Activated T-helper 9 cell treated with anti-CD3 and anti-CD28 coated beads, Interleukin-2, amount 50 U/mL, for 16 hours (primary cell): Measurements from ENCODE around the gene NUDT22.

Experiments used
- DNase-seq: peaks from one replicate; pipeline ENCODE4 v3.0.0-alpha.2; 2020; ENCODE audit warnings: low read depth

NUDT22 gene

GRCh38 chr11:64206457-64207255 is 19.4 kb upstream of the NUDT22 start, which contains the start of gene FERMT3:
Gene FERMT3 (plus strand): TSS chr11:64206721. CDS start chr11:64207365, 644 bp downstream.
- peak; percentile 45 for DNase-seq

DNA sequence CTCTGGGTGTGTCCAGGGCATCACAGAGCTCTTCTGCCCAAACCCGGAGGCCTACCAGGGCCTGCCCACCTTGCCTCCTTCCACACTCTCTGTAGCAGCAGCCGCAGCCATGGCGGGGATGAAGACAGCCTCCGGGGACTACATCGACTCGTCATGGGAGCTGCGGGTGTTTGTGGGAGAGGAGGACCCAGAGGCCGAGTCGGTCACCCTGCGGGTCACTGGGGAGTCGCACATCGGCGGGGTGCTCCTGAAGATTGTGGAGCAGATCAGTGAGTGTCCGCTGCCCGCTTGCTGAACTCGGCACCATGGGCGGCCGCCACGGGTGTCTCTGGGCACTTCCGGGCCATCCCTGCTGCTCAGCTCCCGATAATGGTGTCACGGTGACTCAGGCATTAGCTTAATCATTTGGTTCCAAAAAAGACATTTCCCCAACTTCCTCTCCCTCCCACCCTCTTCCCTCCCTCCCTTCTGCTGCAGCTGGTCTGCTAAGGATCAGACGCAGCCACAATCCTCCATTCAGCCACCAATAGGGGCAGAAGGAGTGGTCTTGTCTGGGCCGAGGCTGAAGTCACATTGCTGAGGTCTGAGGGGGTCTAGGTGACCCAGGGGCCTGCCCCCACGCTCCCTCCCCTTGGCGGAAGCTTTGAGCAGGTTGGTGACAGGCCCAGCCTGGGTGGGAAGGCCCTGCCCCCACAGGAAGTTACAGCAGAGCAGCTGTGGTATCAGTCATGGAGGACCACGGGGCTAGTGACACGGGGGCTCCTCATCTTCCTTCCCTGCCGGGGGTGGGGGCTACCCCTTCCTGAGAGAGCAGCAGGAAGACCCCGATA is 18.6 kb upstream of the NUDT22 start:
- DNase-seq: peak; percentile 70

DNA sequence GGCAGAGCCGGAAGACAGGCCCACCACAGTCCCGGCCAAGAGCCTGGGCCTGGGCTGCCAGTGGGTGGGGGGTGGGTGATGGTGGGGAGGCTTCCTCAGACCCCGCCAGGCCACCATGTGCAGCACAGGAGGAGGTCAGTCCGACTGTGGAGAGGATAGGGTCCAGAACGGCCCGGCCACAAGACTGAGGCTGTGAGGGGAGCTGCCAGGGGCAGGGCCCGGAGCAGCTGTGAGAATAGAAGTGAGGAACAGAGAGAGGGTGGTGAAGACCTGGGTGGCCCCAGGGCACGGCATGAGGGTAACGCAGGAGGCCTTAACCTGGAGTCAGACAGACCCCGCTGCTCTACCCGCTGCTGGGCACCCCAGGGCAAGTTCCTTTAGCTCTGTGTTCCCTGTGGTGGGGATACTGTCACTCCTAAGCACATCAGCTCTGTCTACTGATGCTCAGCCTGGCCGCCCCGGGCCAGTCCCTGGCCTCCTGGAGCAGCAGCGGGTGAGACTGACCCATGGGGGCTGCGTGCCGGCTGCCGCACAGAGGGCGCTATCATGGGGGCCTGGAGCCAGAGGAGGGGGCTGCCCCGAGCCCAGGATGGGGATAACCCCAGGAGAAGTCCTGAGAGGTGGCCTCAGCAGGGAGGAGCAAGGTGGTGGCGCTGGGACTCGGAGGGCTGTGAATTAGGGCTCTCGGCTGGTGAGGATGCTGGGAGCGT is 17.8 kb upstream of the NUDT22 start:
- no peak for DNase-seq

DNA sequence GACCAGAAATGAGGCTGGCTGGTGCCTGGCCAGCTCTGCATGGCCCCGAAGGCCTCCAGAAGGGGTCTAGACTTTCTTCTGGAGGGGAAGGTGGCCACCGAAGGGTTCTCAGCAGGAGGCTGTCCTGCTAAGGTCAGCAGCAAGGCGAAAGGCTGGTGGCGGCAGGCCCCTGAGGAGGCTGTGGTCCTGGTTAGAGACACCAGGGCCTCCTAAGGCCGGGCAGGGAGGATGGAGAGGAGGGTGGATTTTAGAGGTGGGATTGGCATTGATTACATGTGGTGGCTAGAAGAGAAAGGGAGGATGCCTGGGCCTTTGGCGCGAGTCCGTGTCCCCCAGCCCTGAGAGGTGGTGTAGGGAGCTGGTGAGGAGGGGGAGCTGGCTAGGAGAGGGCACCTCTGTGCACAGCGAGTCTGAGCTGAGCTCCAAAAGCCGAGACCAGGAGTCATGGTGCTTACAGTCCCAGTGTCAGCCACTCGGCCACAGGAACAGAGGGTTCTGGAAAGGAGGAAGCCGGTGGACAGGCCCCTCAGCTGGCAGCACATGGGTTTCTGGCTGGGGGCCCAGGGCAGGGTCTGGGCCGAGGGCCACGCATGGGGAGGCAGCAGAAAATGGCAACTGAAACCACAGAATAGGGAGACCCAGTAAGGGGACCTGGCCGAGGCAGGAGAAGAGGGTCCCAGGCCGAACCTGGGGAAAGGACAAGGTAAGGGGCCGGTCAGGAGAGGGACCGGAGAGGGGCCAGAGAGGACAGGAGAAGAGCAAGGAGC is 17.1 kb upstream of the NUDT22 start:
- no peak for DNase-seq

DNA sequence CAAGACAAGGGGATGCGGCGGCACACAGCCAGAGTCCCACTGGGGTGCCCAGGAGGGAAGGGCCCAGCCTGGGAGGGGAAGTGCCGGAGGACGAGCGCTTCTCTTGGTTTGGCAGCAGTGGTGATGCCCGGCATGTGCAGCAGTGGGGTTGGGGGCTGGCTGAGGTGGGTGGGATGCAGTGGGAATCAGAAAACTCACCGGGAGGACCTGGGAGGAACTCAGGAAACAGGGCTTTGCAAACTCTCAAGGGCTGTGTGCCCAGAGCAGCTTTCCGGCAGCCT is 16.6 kb upstream of the NUDT22 start:
- DNase-seq: no peak

DNA sequence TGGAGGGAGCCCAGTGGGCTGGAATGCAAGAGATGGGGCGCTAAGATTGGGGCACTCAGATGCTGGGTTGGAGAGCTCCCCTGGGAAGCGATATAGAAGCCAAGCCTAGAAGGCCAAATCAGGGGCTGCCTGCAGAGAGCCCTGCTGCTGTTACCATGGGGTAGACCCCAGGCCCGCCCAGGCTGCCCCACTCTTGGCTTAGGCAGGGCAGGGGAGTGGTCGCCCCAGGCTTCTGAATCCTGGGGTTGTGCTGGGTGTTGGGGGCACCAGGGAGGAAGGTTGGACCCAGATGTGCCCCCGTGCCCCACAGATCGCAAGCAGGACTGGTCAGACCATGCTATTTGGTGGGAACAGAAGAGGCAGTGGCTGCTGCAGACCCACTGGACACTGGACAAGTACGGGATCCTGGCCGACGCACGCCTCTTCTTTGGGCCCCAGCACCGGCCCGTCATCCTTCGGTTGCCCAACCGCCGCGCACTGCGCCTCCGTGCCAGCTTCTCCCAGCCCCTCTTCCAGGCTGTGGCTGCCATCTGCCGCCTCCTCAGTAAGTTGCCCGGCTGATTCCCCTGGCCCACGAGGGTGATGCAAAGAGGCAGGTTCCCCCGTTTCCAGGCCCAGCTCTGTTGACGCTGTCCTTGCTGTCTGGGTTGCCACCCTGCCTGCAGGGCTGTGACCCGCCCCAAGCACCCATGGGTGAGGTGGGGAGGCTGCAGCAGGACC is 15.6 kb upstream of the NUDT22 start:
- DNase-seq: no peak

GRCh38 chr11:64211181-64211872 is 14.7 kb upstream of the NUDT22 start:
- no peak for DNase-seq

GRCh38 chr11:64216879-64217278 is 9.2 kb upstream of the NUDT22 start:
- no peak for DNase-seq

DNA sequence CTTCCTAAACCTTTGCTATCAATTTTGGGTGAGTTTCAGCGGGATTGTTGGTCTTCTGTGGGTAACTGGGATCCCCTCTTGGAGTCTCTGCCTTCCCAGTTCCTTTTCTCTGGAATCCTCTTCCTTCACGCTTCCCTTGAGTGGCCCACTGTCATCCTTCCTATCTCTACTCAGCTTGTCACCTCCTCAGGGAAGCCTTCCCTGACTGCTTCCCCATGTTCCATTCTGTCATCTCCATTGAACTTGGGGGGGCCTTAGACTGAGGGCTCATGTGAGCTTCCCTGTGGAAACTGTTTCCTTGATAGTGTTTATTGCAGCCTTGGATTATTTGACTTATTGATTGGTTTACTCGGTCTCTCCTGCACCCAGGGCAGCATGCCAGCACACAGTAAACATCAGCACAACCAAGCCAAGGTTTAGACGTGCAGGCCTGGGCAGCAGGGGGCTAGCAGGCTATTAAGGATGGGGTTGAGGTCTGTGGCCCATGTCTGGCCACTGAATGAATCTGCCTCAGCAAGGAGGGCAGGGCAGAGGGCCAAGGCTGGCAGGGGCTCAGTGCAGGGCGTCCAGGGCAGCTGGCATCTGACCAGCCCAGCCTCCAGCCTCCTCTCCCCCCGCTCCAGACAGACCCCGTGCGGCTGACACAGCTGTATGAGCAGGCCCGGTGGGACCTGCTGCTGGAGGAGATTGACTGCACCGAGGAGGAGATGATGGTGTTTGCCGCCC is 7.3 kb upstream of the NUDT22 start:
- no peak for DNase-seq

GRCh38 chr11:64219354-64219684 is 6.8 kb upstream of the NUDT22 start:
- DNase-seq: no peak

GRCh38 chr11:64219755-64220154 is 6.3 kb upstream of the NUDT22 start:
- no peak for DNase-seq

GRCh38 chr11:64220271-64220670 is 5.8 kb upstream of the NUDT22 start:
- no peak for DNase-seq

- DNase-seq: no peak
Measured at GRCh38 chr11:64220798-64221197, 5.3 kb upstream of the NUDT22 start.

DNA sequence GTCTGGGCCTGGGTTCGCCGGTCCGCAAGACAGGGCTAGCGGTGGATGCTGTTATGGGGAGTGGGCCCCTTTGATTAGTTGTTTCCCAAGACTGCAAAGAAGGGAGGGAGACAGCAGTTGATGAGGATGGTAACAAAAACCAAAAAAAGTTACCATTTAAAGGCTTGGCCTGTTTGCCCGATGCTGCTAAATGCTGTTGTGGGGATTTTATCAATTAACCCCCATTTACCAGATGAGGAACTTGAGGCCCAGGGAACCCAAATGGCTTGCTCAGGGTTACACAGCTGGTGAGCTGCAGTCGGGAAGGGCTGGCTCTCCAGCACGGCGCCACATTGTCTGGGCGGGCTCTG is 3.4 kb upstream of the NUDT22 start:
- no peak for DNase-seq

- DNase-seq: no peak
Measured at GRCh38 chr11:64223001-64223651, 2.9 kb upstream of the NUDT22 start.

- no peak for DNase-seq
Measured at GRCh38 chr11:64224151-64224890, 1.8 kb upstream of the NUDT22 start.

GRCh38 chr11:64224891-64225607 is 1.0 kb upstream of the NUDT22 start:
- DNase-seq: no peak

DNA sequence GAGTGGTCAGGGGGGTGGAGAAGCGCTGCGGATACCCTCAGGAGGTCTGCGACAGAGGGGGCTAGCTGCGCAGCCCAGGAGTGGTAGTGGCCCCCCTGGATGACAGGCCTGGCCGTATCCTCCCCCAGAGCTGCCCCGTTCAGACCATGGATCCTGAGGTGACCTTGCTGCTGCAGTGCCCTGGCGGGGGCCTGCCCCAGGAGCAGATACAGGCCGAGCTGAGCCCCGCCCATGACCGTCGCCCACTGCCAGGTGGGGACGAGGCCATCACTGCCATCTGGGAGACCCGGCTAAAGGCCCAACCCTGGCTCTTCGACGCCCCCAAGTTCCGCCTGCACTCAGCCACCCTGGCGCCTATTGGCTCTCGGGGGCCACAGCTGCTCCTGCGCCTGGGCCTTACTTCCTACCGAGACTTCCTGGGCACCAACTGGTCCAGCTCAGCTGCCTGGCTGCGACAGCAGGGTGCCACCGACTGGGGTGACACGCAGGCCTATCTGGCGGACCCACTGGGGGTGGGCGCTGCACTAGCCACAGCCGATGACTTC is 505 bp downstream of the NUDT22 start:
- DNase-seq: peak; percentile 29
